KBM-7 (cell line): Measurements from ENCODE around the gene ATAD2B.
"Not testable (repeated sequence)": the region's sequence is repeated elsewhere in the genome, so short reads cannot be mapped to it uniquely, and the experiment has no call there.

Source experiments
- DNase-seq: peaks from one replicate; pipeline ENCODE4 v3.0.0-alpha.2; 2015
- in situ Hi-C: fragments of 300-500 bp; cut with MboI; formaldehyde crosslinking; loops from 2 replicates; pipeline ENCODE4 v1.14.3; 2020; ENCODE audit warnings: low sequenced_read_pairs, low pct_unique_long_range_greater_than_20kb, mixed read lengths

The ATAD2B gene

DNA sequence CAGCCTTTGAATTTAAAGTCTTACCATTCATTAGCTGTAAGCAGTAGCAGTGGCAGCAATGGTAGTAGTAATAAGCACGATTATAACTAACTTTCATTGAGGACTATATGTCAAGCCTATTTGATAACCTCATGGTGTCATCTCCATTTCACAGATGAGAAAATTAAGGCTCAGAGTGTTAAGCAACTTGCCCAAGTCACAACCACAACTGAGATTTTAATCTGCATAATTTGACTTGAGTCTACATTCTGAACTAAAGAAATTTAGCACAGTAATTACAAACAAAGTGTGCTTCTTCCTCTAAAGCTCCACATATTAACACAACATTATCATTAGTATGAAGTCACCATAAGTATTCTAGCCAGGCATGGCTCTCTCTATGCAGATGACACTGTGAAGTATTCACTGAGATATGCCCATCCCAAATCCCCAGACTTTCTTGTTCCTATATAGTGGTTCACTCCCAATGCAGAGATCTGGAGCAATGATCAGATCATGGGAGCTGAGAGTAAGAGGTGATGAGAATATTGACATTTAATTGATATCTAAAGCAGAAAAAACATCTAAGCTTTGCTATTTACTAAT is 120.2 kb downstream of the ATAD2B start:
- in situ Hi-C loops = no loop called here
- DNase-seq = no peak

DNA sequence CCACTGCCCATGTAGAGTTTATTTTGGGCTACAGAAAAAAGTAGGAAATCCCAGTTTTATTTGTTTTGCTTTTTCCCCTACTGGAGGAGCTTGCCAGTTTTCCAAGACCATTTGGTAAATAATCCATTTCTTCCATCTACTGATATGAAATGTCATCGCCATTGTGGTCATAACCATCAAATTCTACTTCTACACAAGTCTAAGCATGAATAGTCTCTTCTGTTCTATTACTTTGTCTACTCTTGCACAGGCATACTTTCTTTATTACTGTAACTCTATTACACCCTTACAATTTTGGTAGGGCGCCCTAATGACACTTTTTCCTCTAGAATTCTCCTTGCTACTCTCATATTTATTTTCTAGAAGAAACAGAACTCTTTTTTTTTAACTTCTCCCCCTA is 120.7 kb downstream of the ATAD2B start:
- DNase-seq = no peak
- in situ Hi-C loops = no loop called here

DNA sequence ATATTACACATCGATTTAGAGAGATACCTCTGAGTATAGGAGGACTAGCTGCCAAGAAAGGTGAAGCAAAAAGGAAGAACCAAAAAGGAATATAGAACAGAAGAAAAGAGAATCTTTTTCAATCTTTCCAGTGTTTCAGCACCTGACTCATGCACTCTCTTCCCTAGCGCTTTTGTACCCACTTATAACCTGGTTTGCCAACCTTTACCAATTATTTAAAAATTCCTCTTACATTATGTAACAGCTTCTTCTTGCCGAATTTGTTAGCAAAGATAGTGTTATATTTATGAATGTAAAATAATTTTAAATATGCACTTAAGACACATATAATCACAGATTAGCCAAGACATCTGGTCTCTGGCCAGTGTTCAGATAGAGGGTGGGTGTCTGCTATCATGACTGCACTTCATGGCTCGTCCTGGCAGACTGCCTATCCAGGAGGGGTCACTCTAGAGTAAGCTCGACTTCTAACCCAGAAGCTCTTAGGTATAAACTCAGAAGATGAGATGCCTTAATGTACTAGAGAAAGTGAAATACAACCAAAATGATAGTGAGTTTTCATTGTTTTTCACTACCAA is 122.9 kb downstream of the ATAD2B start:
- in situ Hi-C loops = no loop called here
- peak; percentile 26 for DNase-seq

DNA sequence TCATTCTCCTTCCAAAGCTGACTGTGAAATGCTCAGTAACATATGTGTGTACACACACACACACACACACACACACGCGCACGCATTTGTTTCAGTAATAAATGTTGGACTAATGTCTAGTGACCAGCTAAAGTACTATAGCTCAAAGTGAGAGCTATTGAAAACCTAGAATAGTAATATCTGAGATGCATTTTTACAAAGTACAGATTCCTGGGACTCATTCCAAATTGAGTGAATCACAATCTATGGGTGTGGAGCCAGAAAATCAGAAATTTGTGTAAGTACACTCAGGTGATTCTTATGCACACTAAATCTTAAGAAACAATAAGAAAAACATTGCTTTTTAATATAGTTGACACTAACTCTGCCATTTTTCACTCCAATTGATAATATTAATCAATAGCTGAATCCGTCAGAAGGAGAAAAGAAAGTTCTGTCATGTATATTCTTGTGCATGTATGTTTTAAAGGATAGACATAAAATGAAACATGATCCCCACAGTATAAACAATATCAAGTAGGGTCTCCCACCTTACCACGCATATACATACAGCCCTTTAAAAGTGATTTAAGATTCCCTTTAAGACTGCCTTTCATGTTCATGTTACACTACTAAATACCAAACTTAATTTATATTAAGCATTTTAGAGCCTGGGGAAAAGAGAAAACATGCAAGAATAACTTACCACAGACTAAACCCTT is 123.5 kb downstream of the ATAD2B start:
- no peak for DNase-seq
- in situ Hi-C loops = no loop called here

GRCh38 chr2:23801396-23801795 is 125.5 kb downstream of the ATAD2B start:
- in situ Hi-C loops = no loop called here
- DNase-seq = no peak

DNA sequence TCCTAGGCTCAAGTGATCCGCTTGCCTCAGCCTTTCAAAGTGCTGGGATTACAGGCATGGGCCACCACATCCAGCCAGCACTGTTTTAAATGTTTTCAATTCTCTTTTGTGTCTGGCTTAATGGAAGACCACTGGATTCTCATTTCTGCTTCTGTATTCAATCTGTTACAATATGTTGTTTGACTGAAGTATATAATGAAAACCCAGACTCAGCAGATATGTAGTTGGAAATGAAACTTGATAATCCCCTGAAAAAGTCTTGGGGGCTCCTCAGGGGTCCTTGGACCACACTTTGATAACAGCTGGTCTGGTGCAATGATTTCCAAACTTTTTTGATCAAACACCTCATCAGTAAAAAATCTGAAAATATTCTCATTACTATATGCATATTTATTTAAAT is 132.7 kb downstream of the ATAD2B start:
- in situ Hi-C loops = no loop called here
- DNase-seq = no peak

GRCh38 chr2:23793476-23793875 is 133.4 kb downstream of the ATAD2B start:
- DNase-seq = no peak
- in situ Hi-C loops = no loop called here

DNA sequence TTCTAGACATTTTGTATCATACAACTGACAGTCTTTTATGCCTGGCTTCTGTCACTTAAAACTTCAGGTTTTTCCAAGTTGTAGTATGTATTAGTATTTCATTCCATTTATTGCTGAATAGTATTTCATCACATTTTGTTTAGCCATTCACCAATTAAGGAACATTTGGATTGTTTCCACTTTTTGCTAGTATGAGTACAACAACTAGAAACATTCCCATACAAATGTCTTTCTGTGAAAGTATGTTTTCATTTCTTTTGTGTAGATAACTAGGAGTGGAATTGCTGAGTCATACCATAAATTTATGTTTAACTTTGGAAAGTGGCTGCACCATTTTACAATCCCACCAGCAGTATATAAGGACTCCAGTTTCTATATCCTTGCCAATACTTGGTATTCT is 135.9 kb downstream of the ATAD2B start:
- DNase-seq = no peak
- in situ Hi-C loops = no loop called here

DNA sequence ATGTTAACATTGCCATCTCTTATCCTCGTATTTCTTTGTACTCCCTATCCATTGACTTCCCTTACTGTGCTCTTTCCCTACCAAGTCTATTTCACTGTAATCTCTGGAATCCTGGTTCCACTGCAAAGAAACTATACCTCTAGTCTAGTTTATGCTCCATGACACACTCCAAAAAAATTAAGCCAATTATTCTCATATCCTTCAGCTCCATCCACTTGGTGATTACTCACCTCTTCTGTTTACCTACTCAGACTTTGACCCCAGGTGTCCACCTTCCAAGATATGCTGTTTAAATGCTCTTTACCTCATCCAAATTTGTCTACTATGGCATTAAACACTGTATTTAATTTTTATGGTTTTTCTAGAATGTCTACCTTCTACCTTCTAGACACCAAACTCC is 137.9 kb downstream of the ATAD2B start:
- DNase-seq = no peak

GRCh38 chr2:23788100-23788499 is 138.8 kb downstream of the ATAD2B start:
- peak; percentile 78 for DNase-seq
- in situ Hi-C loops = no loop called here

More for the DNA sequence above, 137.9 kb downstream of the ATAD2B start:
- in situ Hi-C loops = no loop called here

DNA sequence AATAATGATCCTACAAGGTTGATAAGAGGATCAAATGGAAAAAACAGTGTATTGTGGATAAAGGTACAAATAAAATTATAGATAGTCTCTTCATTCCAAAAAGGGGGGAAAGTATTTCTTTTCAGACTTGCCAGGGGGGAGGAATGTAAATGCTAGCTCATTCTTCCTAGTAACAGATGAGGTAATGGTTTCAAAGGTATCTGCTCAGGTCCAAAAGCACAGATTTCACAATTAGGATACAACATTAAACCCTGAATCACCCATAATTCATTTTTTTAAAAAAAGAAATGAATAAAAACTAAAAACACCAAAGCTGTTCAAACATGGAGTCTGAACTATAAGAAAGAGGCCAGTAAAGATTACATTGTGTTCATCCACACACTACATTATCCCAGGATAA is 142.0 kb downstream of the ATAD2B start:
- no peak for DNase-seq
- in situ Hi-C loops = no loop called here

DNA sequence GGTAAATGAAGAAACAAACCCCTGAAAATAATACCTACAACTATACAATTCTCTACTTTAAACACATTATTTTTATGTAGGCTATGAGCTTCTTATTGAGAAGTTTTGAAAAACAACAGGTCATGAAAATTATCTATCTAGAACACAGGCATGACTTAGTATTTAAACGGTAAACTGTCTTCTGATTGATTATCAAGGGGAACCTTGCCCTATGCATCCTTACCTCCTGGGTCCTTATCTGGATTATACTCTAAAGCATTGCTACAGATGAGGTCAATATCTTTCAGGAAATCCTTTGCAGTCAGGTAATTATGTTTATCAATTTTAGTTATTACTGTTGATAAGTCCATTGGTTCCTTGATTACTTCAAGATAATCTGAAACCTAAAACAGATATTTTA is 144.3 kb downstream of the ATAD2B start:
- in situ Hi-C loops = no loop called here

DNA sequence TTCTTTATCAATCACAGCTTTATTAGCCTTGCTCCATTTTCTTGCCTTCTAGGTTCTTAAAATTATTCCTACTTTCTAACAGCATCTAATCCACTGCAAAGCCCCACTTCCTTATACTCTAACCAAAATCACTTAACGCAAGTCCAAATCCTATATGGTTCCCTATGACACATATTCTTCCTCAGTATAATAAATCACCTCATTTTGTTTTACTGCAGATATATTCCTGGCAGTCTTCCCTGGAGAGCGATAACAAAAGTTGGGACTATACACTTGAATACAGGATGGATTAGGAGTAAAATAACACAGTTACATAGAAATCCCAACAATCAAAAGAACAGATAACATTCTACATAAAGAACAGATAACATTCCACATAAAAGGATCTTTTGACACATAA is 144.8 kb downstream of the ATAD2B start:
- in situ Hi-C loops = no loop called here

More for the DNA sequence above, 144.3 kb downstream of the ATAD2B start:
- DNase-seq = no peak

DNA sequence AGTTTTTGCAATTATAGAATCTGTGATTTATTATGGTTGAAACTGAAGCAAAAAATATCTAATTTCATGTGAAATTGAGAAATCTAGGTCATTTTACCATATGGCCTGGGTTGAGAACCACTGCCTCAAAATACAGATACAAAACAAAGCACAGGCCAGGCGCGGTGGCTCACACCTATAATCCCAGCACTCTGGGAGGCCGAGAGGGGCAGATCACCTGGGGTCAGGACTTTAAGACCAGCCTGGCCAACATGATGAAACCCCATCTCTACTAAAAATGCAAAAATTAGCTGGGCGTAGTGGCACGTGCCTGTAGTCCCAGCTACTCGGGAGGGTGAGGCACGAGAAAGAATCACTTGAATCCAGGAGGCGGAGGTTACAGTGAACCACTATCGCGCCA is 146.5 kb downstream of the ATAD2B start:
- in situ Hi-C loops, DNase-seq: not testable (repeated sequence)

More for the DNA sequence above, 144.8 kb downstream of the ATAD2B start:
- no peak for DNase-seq

DNA sequence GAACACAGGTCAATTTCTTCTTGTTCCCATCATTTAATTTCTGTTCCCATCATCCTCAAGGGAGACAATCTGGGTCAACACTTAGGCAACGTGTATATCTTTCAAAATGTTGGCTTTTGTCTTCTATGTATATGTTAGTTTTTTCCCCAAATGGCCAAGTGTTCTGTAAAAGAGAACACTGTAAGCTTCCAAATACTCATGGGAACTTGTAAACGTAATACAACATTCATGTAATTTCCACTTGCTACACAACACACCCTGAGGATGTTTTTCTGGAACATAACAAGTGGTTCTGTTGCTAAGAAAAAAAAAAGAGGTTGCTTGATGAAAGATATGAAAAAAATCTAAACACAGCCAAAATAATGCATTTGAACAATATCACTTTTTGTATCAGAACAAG is 149.1 kb downstream of the ATAD2B start:
- no peak for DNase-seq
- in situ Hi-C loops = no loop called here

DNA sequence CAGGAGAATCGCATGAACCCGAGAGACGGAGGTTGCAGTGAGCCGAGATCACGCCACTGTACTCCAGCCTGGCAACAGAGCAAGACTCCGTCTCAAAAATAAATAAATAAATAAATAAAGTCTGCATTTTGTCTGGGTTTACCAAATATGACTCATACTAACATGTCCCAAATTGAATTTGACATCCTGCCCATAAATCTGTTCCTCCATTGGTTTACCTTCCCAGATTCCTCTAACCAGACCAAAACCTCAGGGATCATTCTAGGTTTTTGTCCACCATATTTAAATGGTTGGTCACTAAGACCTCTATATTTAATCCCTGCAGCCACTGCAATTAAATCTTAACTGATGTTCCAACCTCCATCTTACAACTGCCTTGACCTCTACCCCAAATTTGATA is 150.9 kb downstream of the ATAD2B start:
- in situ Hi-C loops = no loop called here
- DNase-seq = no peak

DNA sequence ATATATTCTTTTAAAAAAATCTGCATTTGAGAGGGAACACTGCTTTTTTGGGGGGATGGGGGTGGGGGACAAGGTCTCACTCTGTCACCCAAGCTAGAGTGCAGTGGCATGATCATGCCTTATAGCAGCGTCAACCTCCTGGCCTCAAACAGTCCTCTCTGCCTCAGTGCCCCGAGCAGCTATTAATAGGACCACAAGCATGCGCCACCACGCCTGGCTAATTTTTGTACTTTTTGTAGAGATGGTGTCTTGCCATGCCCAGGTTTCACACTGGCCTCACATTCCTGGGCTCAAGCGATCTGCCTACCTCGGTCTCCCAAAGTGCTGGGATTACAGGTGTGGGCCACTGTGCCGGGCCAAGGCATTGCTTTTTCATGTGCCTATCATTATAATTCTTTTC is 154.2 kb downstream of the ATAD2B start:
- no peak for DNase-seq

GRCh38 chr2:23772056-23772455 is 154.9 kb downstream of the ATAD2B start:
- in situ Hi-C loops = no loop called here
- DNase-seq = no peak

More for the DNA sequence above, 154.2 kb downstream of the ATAD2B start:
- in situ Hi-C loops = no loop called here

GRCh38 chr2:23769364-23769763 is 157.6 kb downstream of the ATAD2B start:
- in situ Hi-C loops = no loop called here
- DNase-seq = no peak

GRCh38 chr2:23767876-23768621 is 158.9 kb downstream of the ATAD2B start:
- in situ Hi-C loops = no loop called here

More at GRCh38 chr2:23767876-23768621, 158.9 kb downstream of the ATAD2B start:
- DNase-seq = no peak
